GM12891 (cell line): ENCODE results near the gene TWF2.

Experiments
- DNase-seq: peaks from one replicate; pipeline ENCODE4 v3.0.0; 2011; ENCODE audit warnings: low spot score; ENCODE audit not compliant: insufficient read length
- FAIRE-seq: peaks from 2 replicates; lab custom pipeline; 2011; peaks lifted over from hg19 to GRCh38; lab: Jason Lieb, UNC
- PAX5 ChIP-seq: IDR thresholded peaks from 2 replicates; pipeline ENCODE4 v1.6.1; 2011; ENCODE audit warnings: low read length, moderate library complexity, mild to moderate bottlenecking; ENCODE audit not compliant: insufficient read depth, severe bottlenecking
- POLR2A ChIP-seq: IDR thresholded peaks from 2 replicates; pipeline ENCODE4 v1.6.1; 2011; ENCODE audit warnings: low read depth, low read length, control low read depth
- POLR2AphosphoS5 ChIP-seq: IDR thresholded peaks from 2 replicates; pipeline ENCODE4 v1.6.1; 2011; ENCODE audit warnings: low read depth, low read length, control low read depth
- POU2F2 ChIP-seq: IDR thresholded peaks from 2 replicates; pipeline ENCODE4 v1.6.1; 2011; ENCODE audit warnings: low read depth, mild to moderate bottlenecking, control low read depth, low read length, moderate library complexity
- SPI1 ChIP-seq: IDR thresholded peaks from 2 replicates; pipeline ENCODE4 v1.6.1; 2011; ENCODE audit warnings: low read depth, low read length, control low read depth
- TAF1 ChIP-seq: IDR thresholded peaks from 2 replicates; pipeline ENCODE4 v1.6.1; 2011; ENCODE audit warnings: low read depth, low read length, control low read depth

The TWF2 gene

DNA sequence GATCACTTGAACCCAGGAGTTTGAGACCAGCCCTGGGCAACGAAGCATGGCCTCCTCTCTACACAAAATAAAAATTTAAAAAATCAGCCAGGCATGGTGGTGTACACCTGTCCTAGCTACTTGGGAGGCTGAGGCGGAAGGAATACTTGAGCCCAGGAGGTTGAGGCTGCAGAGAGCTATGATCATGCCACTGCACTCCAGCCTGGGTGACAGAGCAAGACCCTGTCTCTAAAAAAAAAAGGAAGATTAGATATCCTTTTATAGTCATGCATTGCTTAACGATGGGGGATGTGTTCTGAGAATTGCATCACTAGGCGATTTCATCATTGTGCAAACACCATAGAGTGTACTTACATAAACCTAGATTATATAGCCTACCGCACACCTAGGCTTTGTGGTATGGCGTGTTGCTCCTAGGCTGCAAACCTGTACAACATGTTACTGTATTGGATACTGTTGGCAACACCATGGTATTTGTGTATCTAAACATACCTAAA, 28.4 kb downstream of the TWF2 start:
- FAIRE-seq (no peak), DNase-seq (no peak)
- no peak for TF ChIP-seq POLR2AphosphoS5
- no peak for TF ChIP-seq SPI1
- no peak for TF ChIP-seq POU2F2
- TF ChIP-seq TAF1, result no peak
- TF ChIP-seq POLR2A, result no peak
- TF ChIP-seq PAX5, result no peak

DNA sequence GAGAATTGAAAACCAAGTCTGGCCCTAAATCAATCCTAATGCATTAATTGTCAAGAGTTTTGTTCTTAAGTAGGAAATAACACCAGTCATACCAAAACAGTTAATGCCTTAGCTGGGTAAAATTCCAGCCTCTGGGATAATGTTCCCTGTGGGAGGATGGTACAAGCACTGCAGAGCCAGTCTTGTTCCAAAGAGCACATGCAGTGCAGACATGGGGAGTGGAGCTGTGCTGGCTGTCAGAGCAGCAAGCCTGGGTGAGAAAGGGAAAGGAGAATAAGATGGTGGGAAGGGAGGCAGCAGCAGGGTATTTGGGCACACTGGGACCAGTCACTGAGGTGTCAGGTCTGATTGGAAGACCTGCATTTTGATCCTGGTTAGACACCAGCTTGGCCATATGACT, 28.9 kb downstream of the TWF2 start:
- no peak for DNase-seq
- FAIRE-seq, result no peak
- no peak for TF ChIP-seq POLR2A
- no peak for TF ChIP-seq PAX5
- TF ChIP-seq POU2F2, result no peak
- TF ChIP-seq POLR2AphosphoS5, result no peak
- TF ChIP-seq SPI1, result no peak

DNA sequence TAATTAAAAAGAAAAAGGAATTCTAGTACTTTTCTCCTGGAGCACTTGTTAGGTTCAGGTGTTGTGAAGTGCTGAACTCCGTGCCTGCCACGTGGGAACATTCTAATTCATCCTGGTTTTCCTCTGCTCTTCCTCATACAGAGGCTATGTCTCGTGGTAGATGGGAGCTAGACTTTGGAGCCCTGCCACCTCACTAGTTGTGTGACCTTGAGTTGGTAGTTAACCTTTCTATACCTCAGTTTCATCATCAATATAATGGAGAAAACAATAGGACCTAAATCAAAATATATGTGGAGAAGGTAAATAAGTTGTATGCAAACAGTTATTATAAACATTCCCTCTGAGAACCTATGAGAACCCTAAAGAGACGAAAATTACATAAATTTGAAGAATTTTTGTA, 30.4 kb downstream of the TWF2 start:
- no peak for FAIRE-seq

DNA sequence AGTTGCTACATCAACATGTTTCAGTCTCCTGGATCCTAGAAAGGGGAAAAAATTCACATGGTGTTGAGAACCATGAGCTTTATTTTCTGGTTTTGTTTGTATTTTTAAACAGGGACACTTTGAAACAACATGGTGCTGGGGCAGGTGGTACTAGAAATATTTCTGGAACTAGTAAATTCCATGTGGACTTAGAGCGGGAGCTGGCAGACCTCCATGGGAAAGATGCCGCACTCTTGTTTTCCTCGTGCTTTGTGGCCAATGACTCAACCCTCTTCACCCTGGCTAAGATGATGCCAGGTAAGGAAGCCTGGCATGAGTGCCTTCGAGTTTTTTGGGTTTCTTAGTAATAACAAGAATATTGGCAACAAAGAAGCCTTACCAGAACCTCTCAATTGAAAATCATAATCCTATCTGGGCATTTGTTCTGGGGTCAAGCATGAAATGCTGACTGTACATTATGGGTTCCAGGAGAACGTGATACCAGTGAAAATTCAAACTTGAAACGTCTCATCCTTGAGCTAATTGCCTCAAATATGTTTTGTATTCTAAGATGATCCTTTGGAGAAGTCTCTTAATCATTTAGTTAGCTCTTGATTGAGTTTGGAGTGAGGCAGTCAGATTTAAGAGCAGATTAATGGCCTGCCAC, 33.1 kb downstream of the TWF2 start:
- FAIRE-seq, result no peak
- no peak for TF ChIP-seq POLR2AphosphoS5
- no peak for TF ChIP-seq POLR2A
- TF ChIP-seq SPI1, result no peak
- TF ChIP-seq TAF1, result no peak
- TF ChIP-seq POU2F2, result no peak
- TF ChIP-seq PAX5, result no peak
- no peak for DNase-seq

More for the DNA sequence above, 30.4 kb downstream of the TWF2 start:
- TF ChIP-seq POU2F2 (no peak), SPI1 (no peak), POLR2AphosphoS5 (no peak), PAX5 (no peak), POLR2A (no peak), TAF1 (no peak)
- no peak for DNase-seq

DNA sequence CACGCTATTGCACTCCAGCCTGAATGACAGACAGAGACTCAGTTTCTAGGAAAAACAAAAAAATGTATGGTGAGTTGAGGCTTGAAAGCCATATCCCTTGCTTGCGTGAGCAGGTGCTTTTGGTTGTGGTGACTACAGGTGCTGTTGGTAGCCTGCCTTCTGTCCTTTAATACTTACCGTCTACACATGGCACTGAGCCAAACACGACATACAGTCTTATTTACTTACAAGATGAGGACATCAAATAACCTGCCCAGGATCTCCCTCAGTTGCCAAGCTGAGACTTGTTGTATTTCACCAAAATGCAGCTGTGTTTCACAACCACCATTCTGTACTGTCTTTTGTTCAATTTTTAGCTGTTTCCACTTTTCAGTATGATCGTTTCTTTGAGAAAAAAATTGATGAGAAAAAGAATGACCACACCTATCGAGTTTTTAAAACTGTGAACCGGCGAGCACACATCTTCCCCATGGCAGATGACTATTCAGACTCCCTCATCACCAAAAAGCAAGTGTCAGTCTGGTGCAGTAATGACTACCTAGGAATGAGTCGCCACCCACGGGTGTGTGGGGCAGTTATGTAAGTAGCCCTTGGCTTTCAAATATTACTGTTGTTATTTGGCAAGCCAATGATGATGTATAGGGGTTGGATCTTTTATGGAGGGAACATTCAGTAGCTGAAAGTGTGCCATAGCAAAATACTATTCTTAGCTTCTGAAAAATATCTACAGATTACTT, 34.5 kb downstream of the TWF2 start:
- TF ChIP-seq POLR2AphosphoS5 (no peak), TAF1 (no peak), PAX5 (no peak), SPI1 (no peak), POLR2A (no peak), POU2F2 (no peak)
- no peak for DNase-seq
- FAIRE-seq, result no peak

DNA sequence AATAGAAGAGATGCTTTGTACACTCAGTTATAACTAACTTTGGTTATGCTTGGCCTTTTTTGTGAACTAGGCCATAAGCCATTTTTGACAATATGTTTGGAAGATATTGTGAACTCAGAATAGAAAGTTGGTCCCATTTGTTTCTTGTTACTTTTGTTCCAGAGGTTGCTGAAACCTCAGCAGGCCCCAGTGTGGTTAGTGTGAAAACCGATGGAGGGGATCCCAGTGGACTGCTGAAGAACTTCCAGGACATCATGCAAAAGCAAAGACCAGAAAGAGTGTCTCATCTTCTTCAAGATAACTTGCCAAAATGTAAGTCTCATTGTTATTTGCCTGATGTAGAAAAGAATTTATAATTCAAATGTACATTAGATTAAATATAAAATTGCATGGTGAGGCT, 35.3 kb downstream of the TWF2 start:
- no peak for DNase-seq
- TF ChIP-seq TAF1 (no peak), SPI1 (no peak), PAX5 (no peak), POU2F2 (no peak), POLR2AphosphoS5 (no peak), POLR2A (no peak)
- FAIRE-seq, result no peak

DNA sequence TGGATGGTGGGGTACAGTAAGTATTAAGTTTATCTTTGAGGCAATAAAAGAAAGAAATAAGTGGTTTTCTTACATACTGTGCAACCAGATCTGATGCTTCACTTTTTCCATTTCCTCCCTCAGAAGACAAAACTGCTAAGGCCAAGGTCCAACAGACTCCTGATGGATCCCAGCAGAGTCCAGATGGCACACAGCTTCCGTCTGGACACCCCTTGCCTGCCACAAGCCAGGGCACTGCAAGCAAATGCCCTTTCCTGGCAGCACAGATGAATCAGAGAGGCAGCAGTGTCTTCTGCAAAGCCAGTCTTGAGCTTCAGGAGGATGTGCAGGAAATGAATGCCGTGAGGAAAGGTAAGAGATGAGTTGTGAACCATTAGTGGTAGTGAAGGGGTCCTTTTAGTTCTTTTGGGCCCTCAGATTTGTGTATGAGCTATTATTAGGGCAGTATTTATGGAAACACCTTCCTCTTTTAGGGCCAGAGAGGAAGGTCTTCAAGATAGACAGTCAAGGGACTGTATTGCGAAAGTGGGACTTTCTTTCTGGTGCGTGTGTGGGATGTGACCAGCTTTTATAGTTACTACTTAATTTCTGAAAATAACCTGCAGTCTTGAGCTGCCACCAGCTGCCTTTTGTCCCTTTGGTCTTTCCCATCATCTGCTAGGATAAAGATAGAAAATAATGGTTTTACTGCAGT, 36.4 kb downstream of the TWF2 start:
- TF ChIP-seq POU2F2 (no peak), TAF1 (no peak), SPI1 (no peak), POLR2A (no peak), PAX5 (no peak)
- FAIRE-seq, result peak; percentile 82
- DNase-seq, result no peak

DNA sequence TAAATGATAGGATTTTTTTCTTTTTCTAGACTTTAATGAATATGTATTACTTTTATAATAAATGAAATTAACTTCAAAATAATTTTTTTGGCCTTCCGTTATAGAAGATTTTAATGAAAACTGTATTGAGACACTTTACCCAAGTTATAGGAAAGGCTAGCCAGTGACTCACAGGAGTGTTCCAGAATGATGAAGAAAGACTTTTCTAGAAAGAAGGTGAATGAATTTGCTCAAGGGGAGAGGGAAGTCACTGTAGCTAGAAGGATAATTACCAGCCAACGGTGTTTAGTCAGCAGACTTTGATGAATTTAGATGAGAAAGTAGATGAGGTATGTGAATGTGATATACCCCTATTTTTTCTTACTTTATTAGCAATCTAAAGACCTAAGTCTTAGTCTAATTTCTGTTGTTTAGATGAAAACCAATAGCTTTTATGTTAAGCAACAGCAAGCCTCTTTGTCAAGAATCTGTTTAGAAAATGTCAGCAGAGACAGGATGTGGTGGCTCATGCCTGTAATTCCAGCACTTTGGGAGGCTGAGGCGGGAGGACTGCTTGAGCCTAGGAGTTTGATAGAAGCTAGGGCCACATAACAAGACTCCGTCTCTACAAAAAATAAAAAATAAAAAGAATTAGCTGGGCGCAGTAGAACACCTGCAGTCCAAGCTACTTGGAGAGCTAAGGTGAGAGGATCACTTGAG, 37.8 kb downstream of the TWF2 start:
- FAIRE-seq (peak; percentile 54), DNase-seq (no peak)
- TF ChIP-seq POU2F2, result no peak
- TF ChIP-seq PAX5, result no peak
- TF ChIP-seq POLR2AphosphoS5, result no peak
